Measurements from ENCODE around the gene PPM1B. TPM values are rescaled to one million over a fixed set of nuclear protein-coding genes. Genes with fewer than 3 reads are reported as not detected.
"Not testable (repeated sequence)": the region's sequence is repeated elsewhere in the genome, so short reads cannot be mapped to it uniquely, and the experiment has no call there.

The PPM1B gene
- total RNA-seq, 1 donor = 31.5 TPM

DNA sequence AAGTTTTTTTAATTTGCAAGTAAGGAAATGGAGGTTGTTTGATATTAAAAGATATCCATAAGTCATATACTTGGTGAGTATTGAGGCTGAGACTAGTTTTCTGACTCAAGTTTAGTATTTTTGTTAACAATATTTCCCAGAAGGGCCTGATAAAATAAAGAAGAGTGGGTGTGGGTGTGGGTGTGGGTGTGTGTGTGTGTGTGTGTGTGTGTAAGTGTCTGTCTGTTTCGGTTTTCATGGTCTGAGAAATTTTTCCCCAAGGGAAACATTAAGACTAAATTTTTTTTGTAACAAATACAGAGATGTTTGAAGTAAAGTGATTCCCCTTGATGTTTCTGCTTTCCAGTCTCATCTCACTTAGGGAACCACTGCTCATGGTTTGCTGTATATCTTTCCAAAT lies 36.5 kb downstream of the PPM1B start:
- no peaks in the 10 kb centered on the region for H3K27me3 ChIP-seq (ENCODE audit: insufficient read depth, low read length)
- peaks cover 12% of the 10 kb centered on the region for H3K4me1 ChIP-seq (ENCODE audit: insufficient read depth, low read length)
- H3K36me3 ChIP-seq (ENCODE audit: insufficient read depth, low read length) = no peaks in the 10 kb centered on the region
- DNase-seq (ENCODE audit: insufficient read length, low spot score, missing footprints) = no peak
- peaks cover 17% of the 10 kb centered on the region for H4K20me1 ChIP-seq (ENCODE audit: insufficient read depth, low read length)
- no peak overlapping the region for H3K4me2 ChIP-seq (ENCODE audit: insufficient read depth, low read length)
- peaks cover 44% of the 10 kb centered on the region for H3K79me2 ChIP-seq (ENCODE audit: insufficient read depth, low read length)
- no peak overlapping the region for H3K27ac ChIP-seq (ENCODE audit: low read depth, low read length)
- TF ChIP-seq, protein P1, sequence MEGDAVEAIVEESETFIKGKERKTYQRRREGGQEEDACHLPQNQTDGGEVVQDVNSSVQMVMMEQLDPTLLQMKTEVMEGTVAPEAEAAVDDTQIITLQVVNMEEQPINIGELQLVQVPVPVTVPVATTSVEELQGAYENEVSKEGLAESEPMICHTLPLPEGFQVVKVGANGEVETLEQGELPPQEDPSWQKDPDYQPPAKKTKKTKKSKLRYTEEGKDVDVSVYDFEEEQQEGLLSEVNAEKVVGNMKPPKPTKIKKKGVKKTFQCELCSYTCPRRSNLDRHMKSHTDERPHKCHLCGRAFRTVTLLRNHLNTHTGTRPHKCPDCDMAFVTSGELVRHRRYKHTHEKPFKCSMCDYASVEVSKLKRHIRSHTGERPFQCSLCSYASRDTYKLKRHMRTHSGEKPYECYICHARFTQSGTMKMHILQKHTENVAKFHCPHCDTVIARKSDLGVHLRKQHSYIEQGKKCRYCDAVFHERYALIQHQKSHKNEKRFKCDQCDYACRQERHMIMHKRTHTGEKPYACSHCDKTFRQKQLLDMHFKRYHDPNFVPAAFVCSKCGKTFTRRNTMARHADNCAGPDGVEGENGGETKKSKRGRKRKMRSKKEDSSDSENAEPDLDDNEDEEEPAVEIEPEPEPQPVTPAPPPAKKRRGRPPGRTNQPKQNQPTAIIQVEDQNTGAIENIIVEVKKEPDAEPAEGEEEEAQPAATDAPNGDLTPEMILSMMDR (IDR thresholded peaks at IDR 0.05; ENCODE audit: extremely low read depth, low read depth, low read length) = no peak
- H2AFZ ChIP-seq (ENCODE audit: low read length) = no peak overlapping the region
- H3K9me3 ChIP-seq (ENCODE audit: low read depth, low read length) = no peaks in the 10 kb centered on the region
- H3K4me3 ChIP-seq (ENCODE audit: insufficient read depth, low read length) = no peak overlapping the region

DNA sequence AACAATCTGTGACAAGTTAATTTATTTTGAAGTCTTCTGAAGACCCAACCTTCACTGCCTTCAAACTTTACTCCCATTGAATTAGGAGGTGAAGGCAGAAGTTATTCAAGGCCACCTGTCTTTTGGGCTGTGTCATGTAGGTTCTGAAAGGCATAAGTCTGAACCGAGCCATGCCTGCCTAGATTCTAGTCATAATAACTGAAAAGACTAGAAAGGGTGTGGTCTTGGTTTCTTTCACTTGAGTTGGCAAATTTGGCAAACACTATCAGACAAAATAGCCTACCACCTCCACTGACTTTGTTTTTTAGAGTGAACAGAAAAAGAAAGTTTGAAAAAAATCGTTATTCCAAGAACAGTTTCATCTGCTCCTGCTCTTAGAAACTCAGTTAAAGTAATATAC lies 38.4 kb downstream of the PPM1B start:
- DNase-seq (ENCODE audit: insufficient read length, low spot score, missing footprints) = no peak
- Histone ChIP-seq H2AFZ (ENCODE audit: low read length) (no peak overlapping the region), H3K4me3 (ENCODE audit: insufficient read depth, low read length) (no peak overlapping the region), H4K20me1 (ENCODE audit: insufficient read depth, low read length) (peaks cover 11% of the 10 kb centered on the region), H3K4me1 (ENCODE audit: insufficient read depth, low read length) (peaks cover 5% of the 10 kb centered on the region), H3K9me3 (ENCODE audit: low read depth, low read length) (no peaks in the 10 kb centered on the region), H3K27ac (ENCODE audit: low read depth, low read length) (no peak overlapping the region), H3K4me2 (ENCODE audit: insufficient read depth, low read length) (no peak overlapping the region), H3K79me2 (ENCODE audit: insufficient read depth, low read length) (peaks cover 36% of the 10 kb centered on the region), H3K27me3 (ENCODE audit: insufficient read depth, low read length) (no peaks in the 10 kb centered on the region), H3K36me3 (ENCODE audit: insufficient read depth, low read length) (peaks cover 3% of the 10 kb centered on the region)
- TF ChIP-seq, protein P1 (IDR thresholded peaks at IDR 0.05; ENCODE audit: extremely low read depth, low read depth, low read length) = no peak

DNA sequence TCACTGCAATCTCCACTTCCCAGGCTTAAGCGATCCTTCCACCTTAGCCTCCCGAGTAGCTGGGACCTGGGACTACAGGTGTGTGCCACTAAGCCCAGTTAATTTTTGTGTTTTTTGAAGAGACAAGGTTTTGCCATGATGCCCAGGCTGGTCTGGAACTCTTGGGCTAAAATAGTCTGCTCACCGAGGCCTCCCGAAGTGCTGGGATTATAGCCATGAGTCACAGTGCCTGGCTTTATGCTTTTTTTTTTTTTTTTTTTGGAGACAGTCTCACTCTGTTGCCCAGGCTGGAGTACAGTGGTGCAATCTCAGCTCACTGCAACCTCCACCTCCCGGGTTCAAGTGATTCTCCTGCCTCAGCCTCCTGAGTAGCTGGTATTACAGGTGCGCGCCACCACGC lies 39.0 kb downstream of the PPM1B start:
- H3K27ac ChIP-seq (ENCODE audit: low read depth, low read length); H3K36me3 ChIP-seq (ENCODE audit: insufficient read depth, low read length); H3K27me3 ChIP-seq (ENCODE audit: insufficient read depth, low read length); DNase-seq (ENCODE audit: insufficient read length, low spot score, missing footprints); H3K4me1 ChIP-seq (ENCODE audit: insufficient read depth, low read length); H3K4me2 ChIP-seq (ENCODE audit: insufficient read depth, low read length); H4K20me1 ChIP-seq (ENCODE audit: insufficient read depth, low read length); H2AFZ ChIP-seq (ENCODE audit: low read length); H3K4me3 ChIP-seq (ENCODE audit: insufficient read depth, low read length); H3K9me3 ChIP-seq (ENCODE audit: low read depth, low read length): not testable (repeated sequence)
- peaks cover 38% of the 10 kb centered on the region for H3K79me2 ChIP-seq (ENCODE audit: insufficient read depth, low read length)

DNA sequence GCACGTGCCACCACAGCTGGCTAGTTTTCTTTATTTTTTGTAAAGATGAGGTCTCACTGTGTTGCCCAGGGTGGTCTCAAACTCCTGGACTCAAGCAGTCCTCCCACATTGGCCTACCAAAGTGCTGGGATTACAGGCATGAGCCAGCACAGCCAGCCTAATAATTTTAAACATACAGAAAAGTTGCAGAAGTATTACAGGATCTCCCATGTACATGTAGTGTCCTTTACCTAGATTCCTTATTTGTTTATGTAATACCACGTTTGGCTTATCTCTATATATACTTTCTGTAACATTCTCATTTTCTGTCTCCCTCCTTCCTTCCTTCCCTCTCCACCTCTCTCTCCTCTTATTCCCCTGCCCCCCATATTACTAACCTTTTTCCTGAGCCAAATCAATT lies 41.7 kb downstream of the PPM1B start:
- H4K20me1 ChIP-seq (ENCODE audit: insufficient read depth, low read length) = no peaks in the 10 kb centered on the region
- TF ChIP-seq, protein P1 (IDR thresholded peaks at IDR 0.05; ENCODE audit: extremely low read depth, low read depth, low read length) = no peak
- no peak overlapping the region for H3K4me2 ChIP-seq (ENCODE audit: insufficient read depth, low read length)
- H3K27me3 ChIP-seq (ENCODE audit: insufficient read depth, low read length) = no peaks in the 10 kb centered on the region
- no peaks in the 10 kb centered on the region for H3K9me3 ChIP-seq (ENCODE audit: low read depth, low read length)
- no peak for DNase-seq (ENCODE audit: insufficient read length, low spot score, missing footprints)
- peaks cover 18% of the 10 kb centered on the region for H3K79me2 ChIP-seq (ENCODE audit: insufficient read depth, low read length)
- peaks cover 3% of the 10 kb centered on the region for H3K36me3 ChIP-seq (ENCODE audit: insufficient read depth, low read length)
- no peak overlapping the region for H3K27ac ChIP-seq (ENCODE audit: low read depth, low read length)
- H3K4me3 ChIP-seq (ENCODE audit: insufficient read depth, low read length) = no peak overlapping the region
- no peak overlapping the region for H2AFZ ChIP-seq (ENCODE audit: low read length)
- no peaks in the 10 kb centered on the region for H3K4me1 ChIP-seq (ENCODE audit: insufficient read depth, low read length)
